Esophagus muscularis mucosa (tissue), 4 donors: ENCODE results near the gene NIPAL4. TPM values are rescaled to one million over a fixed set of nuclear protein-coding genes. Genes with fewer than 3 reads are reported as not detected.
A peak's percentile ranks its signal among the peaks of the same experiment; 100 is the strongest.

Experiments
- DNase-seq: peaks from one replicate; pipeline ENCODE4 v3.0.0-alpha.2; 2017; ENCODE audit errors: extremely low spot score
- H3K27ac ChIP-seq, 4 donors: fragments of 200-600 bp; sonication (generic); replicated peaks in 1 of 4; 1 replicate in 3 of 4; 2 replicates in 1 of 4; pipeline ENCODE4 v1.5.1; 2016 to 2019; ENCODE audit warnings: mild to moderate bottlenecking in 1 of 4
- H3K27me3 ChIP-seq, 4 donors: fragments of 200-600 bp; sonication (generic); one replicate each; pipeline versions ENCODE4 v1.5.1 to v1.6.0; 2016 to 2019
- H3K36me3 ChIP-seq, 4 donors: fragments of 200-600 bp; sonication (generic); one replicate each; pipeline ENCODE4 v1.5.1; 2016 to 2019
- H3K4me1 ChIP-seq, 4 donors: fragments of 200-600 bp; sonication (generic); one replicate each; pipeline ENCODE4 v1.5.1; 2016 to 2019
- H3K4me3 ChIP-seq, 4 donors: fragments of 200-600 bp; sonication (generic); 1 replicate in 2 of 4; 2 replicates in 2 of 4; pipeline ENCODE4 v1.5.1; 2016 to 2019; ENCODE audit warnings: mild to moderate bottlenecking in 4 of 4, moderate library complexity in 1 of 4
- H3K9me3 ChIP-seq, 4 donors: fragments of 200-600 bp; sonication (generic); 1 replicate in 3 of 4; 2 replicates in 1 of 4; pipeline ENCODE4 v1.5.1; 2016 to 2019
- CTCF ChIP-seq, 3 experiments: fragments of 200-600 bp in 2 of 3; fragments of 450-650 bp in 1 of 3; sonication (generic) in 2 of 3; IDR thresholded peaks; one replicate each; pipeline ENCODE4 v1.5.1; 2017 to 2019; ENCODE audit warnings: antibody characterized with exemption in 3 of 3, mild to moderate bottlenecking in 2 of 3, moderate library complexity in 1 of 3
- EP300 ChIP-seq: sonication (generic); formaldehyde crosslinking; IDR thresholded peaks from one replicate; pipeline ENCODE4 v1.6.1; 2017; ENCODE audit warnings: antibody characterized with exemption
- POLR2A ChIP-seq: fragments of 450-650 bp; IDR thresholded peaks from one replicate; pipeline ENCODE4 v1.6.1; 2017; ENCODE audit warnings: antibody characterized with exemption, moderate library complexity, mild to moderate bottlenecking, low read depth
- POLR2AphosphoS5 ChIP-seq, 2 donors: sonication (generic); formaldehyde crosslinking; IDR thresholded peaks; one replicate each; pipeline ENCODE4 v1.6.1; 2017; ENCODE audit warnings: antibody characterized with exemption in 2 of 2
- WGBS: methylation state at CpG from one replicate; pipeline ENCODE4 v1.1.5; 2018; 5-methylcytosine and 5-hydroxymethylcytosine counted together
- intact Hi-C: fragments of 100-400 bp; cut with DNase I; formaldehyde crosslinking; loops from one replicate; pipeline ENCODE4 v1.15.1; 2023
- total RNA-seq, 4 donors: library from RNA; depleted of rRNA; stranded (reverse); fragments of >200 nt; gene quantifications; one replicate each; pipeline versions ENCODE4 v1.1.0 to v1.2.1, GENCODE V29; 2016

NIPAL4 gene
- total RNA-seq, 4 donors from 2014 or later: 1.6 to 4.2 (median 2.6) TPM

DNA sequence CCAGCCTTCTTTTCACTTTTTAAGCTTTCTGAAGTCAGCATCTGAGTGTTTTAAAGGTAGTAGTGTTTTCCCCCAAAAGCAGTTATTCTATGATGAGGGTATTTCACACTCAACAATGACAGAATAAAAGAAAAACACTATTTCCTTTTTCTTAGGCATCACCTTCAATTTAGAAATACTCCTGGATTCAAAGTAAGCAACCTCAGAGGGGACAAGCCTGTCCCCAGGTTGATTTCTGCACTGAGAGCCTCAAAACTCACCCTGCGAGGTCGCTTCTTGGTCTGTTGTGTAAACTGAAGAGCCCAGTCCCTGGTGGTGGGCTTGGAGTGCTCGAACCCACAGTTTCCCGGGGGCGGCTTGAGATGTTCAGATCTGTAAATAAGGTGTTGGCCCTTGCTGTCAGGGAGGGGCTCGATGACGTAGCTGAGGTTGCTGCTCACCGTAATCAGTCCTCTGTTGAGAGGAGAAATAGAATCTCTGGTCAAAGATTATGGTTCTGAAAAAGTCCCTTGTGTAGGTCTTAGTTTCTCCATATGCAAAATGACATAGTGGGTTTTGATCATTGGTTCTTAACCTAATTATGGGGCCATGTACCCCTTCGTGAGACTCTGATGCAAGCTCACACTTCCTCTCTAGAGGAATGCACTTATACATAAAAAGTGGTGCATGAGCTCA, 59.7 kb downstream of the NIPAL4 start:
- peak overlapping the region; percentile 86 to 90 (median 88) for H3K27ac ChIP-seq
- peaks cover 0 to 8% (median 4%) of the 10 kb centered on the region in 4 donors for H3K36me3 ChIP-seq
- DNase-seq: no peak
- no peak overlapping the region for H3K4me3 ChIP-seq
- WGBS: 95% methylated on average over 9 of the region's 9 CpGs
- intact Hi-C loops: loop anchor here (5.0 kb wide), 1 partner anchor 43 kb away; no protein-coding TSS in a partner anchor
- peaks cover 29 to 95% (median 83%) of the 10 kb centered on the region in 4 donors for H3K4me1 ChIP-seq
- TF ChIP-seq POLR2AphosphoS5 (IDR thresholded peaks at IDR 0.05) (no peak), EP300 (no peak), POLR2A (no peak), CTCF (IDR thresholded peaks at IDR 0.05) (no peak)
- H3K9me3 ChIP-seq: no peaks in the 10 kb centered on the region
- H3K27me3 ChIP-seq: no peaks in the 10 kb centered on the region

GRCh38 chr5:157520911-157521703, 61.1 kb downstream of the NIPAL4 start:
- H3K27me3 ChIP-seq: no peaks in the 10 kb centered on the region
- no peaks in the 10 kb centered on the region for H3K9me3 ChIP-seq
- 65% methylated on average over 7 of the region's 9 CpGs for WGBS
- H3K4me3 ChIP-seq: no peak overlapping the region
- intact Hi-C loops: no loop called here
- H3K36me3 ChIP-seq: peaks cover 0 to 8% (median 4%) of the 10 kb centered on the region in 4 donors
- peaks cover 29 to 94% (median 81%) of the 10 kb centered on the region in 4 donors for H3K4me1 ChIP-seq
- peak overlapping the region; percentile 86 to 90 (median 88) for H3K27ac ChIP-seq
- peak; percentile 78 for TF ChIP-seq EP300
- no peak for TF ChIP-seq POLR2A
- peak in 1 of 2 donors; percentile 11 for TF ChIP-seq POLR2AphosphoS5 (IDR thresholded peaks at IDR 0.05)
- no peak for TF ChIP-seq CTCF (IDR thresholded peaks at IDR 0.05)
- DNase-seq: no peak

DNA sequence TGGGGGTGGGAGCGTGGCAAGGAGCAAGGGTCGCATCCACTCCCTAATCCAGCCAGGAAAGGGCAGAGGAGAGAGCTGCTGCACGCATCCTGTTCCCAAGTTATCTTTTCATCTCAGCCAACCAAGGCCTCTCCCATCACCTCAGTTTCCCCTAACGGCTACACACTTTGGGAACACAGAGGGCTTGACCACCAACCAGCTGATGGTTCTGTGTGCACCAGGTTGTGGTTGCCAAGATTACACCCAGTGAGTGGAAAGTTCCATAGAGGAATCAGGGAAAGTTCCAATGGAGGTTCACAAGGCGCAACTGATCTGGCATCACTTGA, 61.7 kb downstream of the NIPAL4 start:
- no peak for DNase-seq
- no peaks in the 10 kb centered on the region for H3K27me3 ChIP-seq
- H3K36me3 ChIP-seq: peaks cover 0 to 8% (median 4%) of the 10 kb centered on the region in 4 donors
- TF ChIP-seq POLR2AphosphoS5 (IDR thresholded peaks at IDR 0.05) (no peak), POLR2A (no peak), CTCF (IDR thresholded peaks at IDR 0.05) (no peak), EP300 (no peak)
- peak overlapping the region; percentile 86 to 90 (median 88) for H3K27ac ChIP-seq
- intact Hi-C loops: no loop called here
- WGBS: 80% methylated on average over 1 of the region's 5 CpGs
- no peak overlapping the region for H3K4me3 ChIP-seq
- peaks cover 24 to 94% (median 81%) of the 10 kb centered on the region in 4 donors for H3K4me1 ChIP-seq
- no peaks in the 10 kb centered on the region for H3K9me3 ChIP-seq

DNA sequence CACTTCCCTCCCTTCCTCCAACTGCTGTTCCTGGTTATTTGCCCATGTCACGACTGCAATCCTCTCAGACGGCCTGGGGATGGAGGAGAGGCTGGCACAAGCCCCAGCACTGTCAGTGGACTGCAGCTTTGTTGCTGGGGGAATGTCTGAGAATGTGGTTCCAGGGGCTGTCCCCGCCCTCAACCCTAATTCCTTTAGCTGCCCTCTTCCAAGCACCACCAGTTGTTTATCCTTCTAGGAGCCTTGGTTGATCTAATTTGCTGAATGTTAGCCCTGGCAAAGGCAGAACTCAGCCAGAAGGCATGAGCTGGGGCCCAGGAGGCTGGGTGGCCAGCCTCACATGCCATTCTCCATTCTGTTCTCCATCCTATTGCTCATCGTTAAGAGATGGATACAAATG, 64.0 kb downstream of the NIPAL4 start:
- 46% methylated on average over 4 of the region's 4 CpGs for WGBS
- Histone ChIP-seq H3K27me3 (no peaks in the 10 kb centered on the region), H3K36me3 (peaks cover 0 to 8% (median 4%) of the 10 kb centered on the region in 4 donors), H3K9me3 (no peaks in the 10 kb centered on the region), H3K27ac (peak overlapping the region; percentile 78 to 90 (median 88)), H3K4me3 (no peak overlapping the region), H3K4me1 (peaks cover 23 to 96% (median 85%) of the 10 kb centered on the region in 4 donors)
- intact Hi-C loops: no loop called here
- peak; percentile 56 to 60 for TF ChIP-seq POLR2AphosphoS5 (IDR thresholded peaks at IDR 0.05)
- no peak for TF ChIP-seq CTCF (IDR thresholded peaks at IDR 0.05)
- DNase-seq: no peak

Other genes with a start within 250 kb of the NIPAL4 start
- gene CYFIP2, start 194.1 kb upstream of the NIPAL4 start, total RNA-seq: 10 to 100 TPM; 12.6 to 24.9 (median 14.6) TPM
- 10 to 100 TPM; 25.0 to 43.6 (median 28.1) TPM for gene ADAM19, start 115.6 kb downstream of the NIPAL4 start, total RNA-seq
- under 1 TPM in 2 of 4 donors, not detected in 2; 0.17 to 0.34 TPM for gene SOX30, start 192.2 kb downstream of the NIPAL4 start, total RNA-seq
- gene C5orf52, start 211.3 kb downstream of the NIPAL4 start, total RNA-seq: not detected